A673 (cell line): ENCODE data around the gene LGALS14.

Experiments
- CTCF ChIP-seq: fragments of 300-800, 200-600 bp; sonication (generic); conservative IDR thresholded peaks from 2 replicates; pipeline ENCODE4 v1.5.1; 2017; ENCODE audit warnings: low read depth, mild to moderate bottlenecking, antibody characterized with exemption, low read length, moderate library complexity, mixed read lengths
- EZH2 ChIP-seq: fragments of 200-600 bp; sonication (generic); IDR thresholded peaks from 2 replicates; pipeline ENCODE4 v1.6.1; 2017; ENCODE audit warnings: borderline replicate concordance, low read depth, mild to moderate bottlenecking, mixed read lengths, antibody characterized with exemption, low read length; ENCODE audit not compliant: poor library complexity, severe bottlenecking

- TF ChIP-seq CTCF = no peak
- no peak for TF ChIP-seq EZH2
These were observed 3.0 kb upstream of the LGALS14 start for GRCh38 chr19:39701291-39701690.
